Measurements from ENCODE around the gene AGK.
"Not testable (repeated sequence)": the region's sequence is repeated elsewhere in the genome, so short reads cannot be mapped to it uniquely, and the experiment has no call there.

The AGK gene

DNA sequence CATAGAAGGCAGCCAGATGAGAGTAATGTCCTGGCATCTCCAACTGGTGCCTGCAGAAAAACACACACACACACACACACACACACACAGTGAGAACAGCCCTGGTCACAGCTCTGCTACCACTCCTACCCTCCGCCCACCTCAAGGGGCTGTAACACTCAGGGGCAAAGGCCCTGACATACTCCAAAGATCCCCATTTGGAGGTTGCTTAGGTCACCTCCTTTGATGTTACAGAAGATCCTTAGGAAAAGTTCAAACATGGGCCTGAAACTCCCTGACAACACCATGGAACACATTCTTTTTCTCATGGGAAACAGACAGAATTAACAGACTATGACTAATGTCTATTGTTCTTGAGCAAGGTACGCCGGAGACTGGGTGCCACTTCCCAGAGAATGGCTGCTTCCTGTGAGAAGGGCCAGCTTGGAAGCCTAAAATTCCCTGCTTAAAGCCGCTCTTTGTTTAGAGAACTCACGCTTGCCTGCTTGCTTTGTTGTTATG is 123.0 kb downstream of the AGK start:
- no peaks in the 10 kb centered on the region for H3K27me3 Mint-ChIP-seq
- peaks cover 18 to 31% of the 10 kb centered on the region in 2 donors for H3K36me3 Mint-ChIP-seq
- DNase-seq (no peak), ATAC-seq (replicated peaks) (no peak)
- H3K27ac Mint-ChIP-seq: peak overlapping the region; percentile 16
- H3K4me1 Mint-ChIP-seq: peaks cover 3 to 17% of the 10 kb centered on the region in 2 donors
- peaks cover 0 to 2% of the 10 kb centered on the region in 2 donors for H3K9me3 Mint-ChIP-seq
- no peak overlapping the region for H3K4me3 Mint-ChIP-seq

DNA sequence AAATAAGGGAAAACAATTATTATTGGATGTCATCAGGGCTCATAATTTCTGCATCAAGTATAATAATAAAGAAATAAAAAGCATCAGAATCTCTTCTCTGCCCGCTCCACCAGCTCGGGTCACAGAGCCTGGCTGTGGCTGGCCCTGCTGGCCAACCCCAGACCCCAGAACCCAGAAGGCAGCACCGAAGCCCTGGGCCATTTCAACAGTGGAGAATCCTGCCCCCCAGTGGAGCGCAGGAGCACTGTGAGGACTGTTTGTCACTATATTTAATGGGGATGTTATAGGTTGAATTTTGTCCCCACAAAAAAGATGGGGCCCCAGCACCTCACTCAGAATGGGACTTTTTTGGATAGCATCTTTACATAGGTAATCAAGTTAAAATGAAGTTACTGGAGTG is 123.5 kb downstream of the AGK start:
- H3K4me1 Mint-ChIP-seq: peaks cover 3 to 17% of the 10 kb centered on the region in 2 donors
- H3K27me3 Mint-ChIP-seq: no peaks in the 10 kb centered on the region
- no peak overlapping the region for H3K4me3 Mint-ChIP-seq
- no peak overlapping the region for H3K27ac Mint-ChIP-seq
- no peak for DNase-seq
- ATAC-seq (replicated peaks): peak in 1 of 2 donors; percentile 31
- H3K36me3 Mint-ChIP-seq: peaks cover 18 to 31% of the 10 kb centered on the region in 2 donors
- H3K9me3 Mint-ChIP-seq: peaks cover 0 to 2% of the 10 kb centered on the region in 2 donors

DNA sequence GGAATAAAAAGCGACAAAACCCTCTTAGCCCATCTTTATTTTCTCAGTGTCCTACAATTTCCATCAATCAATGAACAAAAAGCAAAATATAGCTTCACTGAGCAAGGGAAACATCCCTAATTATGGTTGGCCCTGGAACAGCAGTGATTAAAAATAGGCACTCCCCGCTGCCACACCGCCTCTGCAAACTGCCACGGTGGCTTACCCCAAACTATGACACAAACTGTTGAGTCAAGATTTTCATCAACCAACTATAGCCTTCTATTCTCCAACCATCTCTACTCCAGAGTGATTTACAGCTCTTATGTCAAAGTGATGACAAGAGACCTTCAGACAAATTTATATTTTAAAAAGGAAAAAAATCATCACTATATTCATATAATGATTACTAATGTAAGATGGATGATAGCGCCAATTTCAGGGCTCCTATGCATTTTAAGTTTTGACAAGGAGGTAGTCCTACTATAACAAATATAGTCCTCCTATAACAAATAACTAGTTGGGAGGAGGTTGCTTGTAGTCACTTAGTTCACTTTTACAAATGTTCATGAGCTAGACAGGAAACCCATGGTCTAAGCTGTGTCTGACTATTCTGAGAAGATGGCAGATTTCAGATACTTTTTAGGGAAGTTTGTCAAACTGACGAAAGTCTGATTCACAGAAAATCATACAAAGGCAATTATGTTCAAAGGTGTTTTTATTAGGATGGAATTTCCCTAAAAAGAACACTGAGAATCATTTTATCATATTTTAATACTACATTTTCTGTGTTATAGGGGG is 124.4 kb downstream of the AGK start:
- ATAC-seq (replicated peaks) (peak; percentile 65 to 66), DNase-seq (no peak)
- Mint-ChIP-seq H3K9me3 (peaks cover 0 to 2% of the 10 kb centered on the region in 2 donors), H3K4me1 (peaks cover 6 to 21% of the 10 kb centered on the region in 2 donors), H3K27ac (no peak overlapping the region), H3K36me3 (peaks cover 21 to 34% of the 10 kb centered on the region in 2 donors), H3K27me3 (no peaks in the 10 kb centered on the region), H3K4me3 (no peak overlapping the region)

DNA sequence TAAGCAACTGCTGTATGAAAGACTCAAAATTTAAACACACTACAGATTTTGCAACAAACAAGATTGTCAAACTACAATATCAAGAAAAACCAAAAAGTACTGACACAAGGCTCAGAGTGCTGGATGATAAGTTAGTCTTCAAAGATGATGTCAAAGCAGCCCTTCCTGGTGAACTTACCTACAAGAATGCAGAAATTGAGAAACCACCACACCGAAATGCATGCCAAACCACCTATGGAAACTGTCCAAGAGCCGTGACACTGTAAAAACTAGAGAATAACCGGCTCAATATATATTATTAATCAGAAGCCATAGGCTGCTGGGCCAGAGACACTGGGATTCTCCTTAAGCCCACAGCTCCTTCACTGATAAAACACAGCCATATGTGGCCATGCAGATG is 125.4 kb downstream of the AGK start:
- Mint-ChIP-seq H3K36me3 (peaks cover 22 to 38% of the 10 kb centered on the region in 2 donors), H3K4me1 (peaks cover 7 to 25% of the 10 kb centered on the region in 2 donors), H3K9me3 (peaks cover 0 to 2% of the 10 kb centered on the region in 2 donors), H3K27ac (peak overlapping the region; percentile 31), H3K27me3 (no peaks in the 10 kb centered on the region), H3K4me3 (no peak overlapping the region)
- DNase-seq (no peak), ATAC-seq (replicated peaks) (no peak)

DNA sequence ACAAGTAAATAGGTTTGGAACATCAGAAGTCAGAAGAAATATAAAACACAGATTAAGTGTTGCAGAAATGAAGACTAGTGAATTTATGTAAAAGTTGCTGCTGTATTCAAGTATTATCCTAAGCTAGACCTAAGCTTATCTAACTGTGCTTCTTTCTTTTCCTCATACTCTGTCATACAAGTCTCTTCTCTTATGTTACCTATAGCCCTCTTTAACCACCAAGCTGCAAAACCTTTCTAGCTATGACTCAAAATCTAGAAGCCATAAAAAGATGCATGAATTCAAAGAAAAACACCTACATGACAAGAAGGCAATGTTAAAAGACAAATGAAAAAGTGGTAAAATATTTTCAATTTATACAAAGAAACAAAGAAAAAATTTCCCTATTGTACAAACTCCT is 127.8 kb downstream of the AGK start:
- Mint-ChIP-seq H3K36me3 (peaks cover 18 to 34% of the 10 kb centered on the region in 2 donors), H3K9me3 (no peaks in the 10 kb centered on the region), H3K4me1 (peaks cover 7 to 25% of the 10 kb centered on the region in 2 donors), H3K4me3 (no peak overlapping the region), H3K27ac (no peak overlapping the region), H3K27me3 (no peaks in the 10 kb centered on the region)
- ATAC-seq (replicated peaks) (peak; percentile 41 to 48), DNase-seq (no peak)

DNA sequence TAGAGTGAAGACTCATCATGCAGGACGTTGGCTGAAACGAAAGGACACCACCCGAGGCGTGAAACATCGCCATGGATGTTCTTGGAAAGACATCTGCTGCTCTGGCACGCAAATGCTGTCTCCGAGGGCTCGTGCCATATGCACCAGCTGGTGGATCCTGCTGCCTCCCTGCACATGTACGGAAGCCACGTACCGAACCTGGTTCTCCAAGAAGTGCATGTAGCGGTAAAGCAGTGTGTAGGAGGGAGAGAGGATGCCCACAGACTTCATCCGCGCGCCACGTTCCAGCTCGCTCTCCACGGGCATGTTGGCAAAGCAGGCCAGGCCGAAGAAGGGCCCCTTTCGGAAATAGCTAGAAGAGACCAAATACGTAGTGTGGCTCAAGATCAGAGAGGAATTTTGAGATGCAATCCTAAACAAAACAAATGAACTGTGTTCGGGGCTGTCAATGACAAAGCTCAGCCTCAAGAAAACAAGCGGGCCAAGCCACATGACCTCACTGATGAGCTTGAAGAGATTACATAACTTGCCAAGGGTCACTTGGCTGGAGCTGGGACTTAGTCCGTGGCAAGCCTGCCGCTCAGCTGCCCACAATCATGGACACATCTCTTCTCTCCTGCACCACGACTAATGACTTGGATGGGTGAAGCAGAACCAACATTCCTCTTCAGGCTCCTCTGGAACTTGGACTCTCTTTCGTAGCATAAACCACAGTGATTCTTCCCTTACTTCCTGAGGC is 134.2 kb downstream of the AGK start:
- DNase-seq: no peak
- ATAC-seq (replicated peaks): no peak
- H3K27ac Mint-ChIP-seq: no peak overlapping the region
- no peaks in the 10 kb centered on the region for H3K27me3 Mint-ChIP-seq
- H3K4me3 Mint-ChIP-seq: no peak overlapping the region
- H3K9me3 Mint-ChIP-seq: no peaks in the 10 kb centered on the region
- H3K4me1 Mint-ChIP-seq: peaks cover 14 to 17% of the 10 kb centered on the region in 2 donors
- H3K36me3 Mint-ChIP-seq: peaks cover 22 to 49% of the 10 kb centered on the region in 2 donors

DNA sequence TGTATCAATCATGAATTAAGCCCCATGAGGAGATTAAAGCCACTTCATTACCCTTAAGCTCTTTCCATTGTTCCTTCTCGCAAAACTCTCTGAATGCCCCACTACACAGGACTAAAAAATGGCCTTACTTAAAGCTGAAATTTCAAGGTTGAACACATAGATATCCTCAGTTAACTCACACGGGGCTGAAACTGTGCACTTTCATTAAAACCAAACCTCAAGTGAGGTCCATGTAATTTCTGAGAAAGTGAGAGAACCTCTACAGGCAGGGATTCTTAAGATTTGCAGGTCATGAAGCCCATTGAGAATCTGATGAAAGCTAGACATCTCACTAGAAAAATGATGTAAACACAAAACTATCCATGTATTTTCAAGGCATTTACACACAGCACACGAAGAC is 134.9 kb downstream of the AGK start:
- H3K27ac Mint-ChIP-seq: no peak overlapping the region
- H3K27me3 Mint-ChIP-seq: no peaks in the 10 kb centered on the region
- peaks cover 11 to 13% of the 10 kb centered on the region in 2 donors for H3K4me1 Mint-ChIP-seq
- DNase-seq (no peak), ATAC-seq (replicated peaks) (no peak)
- H3K9me3 Mint-ChIP-seq: no peaks in the 10 kb centered on the region
- H3K36me3 Mint-ChIP-seq: peaks cover 17 to 43% of the 10 kb centered on the region in 2 donors
- H3K4me3 Mint-ChIP-seq: no peak overlapping the region

DNA sequence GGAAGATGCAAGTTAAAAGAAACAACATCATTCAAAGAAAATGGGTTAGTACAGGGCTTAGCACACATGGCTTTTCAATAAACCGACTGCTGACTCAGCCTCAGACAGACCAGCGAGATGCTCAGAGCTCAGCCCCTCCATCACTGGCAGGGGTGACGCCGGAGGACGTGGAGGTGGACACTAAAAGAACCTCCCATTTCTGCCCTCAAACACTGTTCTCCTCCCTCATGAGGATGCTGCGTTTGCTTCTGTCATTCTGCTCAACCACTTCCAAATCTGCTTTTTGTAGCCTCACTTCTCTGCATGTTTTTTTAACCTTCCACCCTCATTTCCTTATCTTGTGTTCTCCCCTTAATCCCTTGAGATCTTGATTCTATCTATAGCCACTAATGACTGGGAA is 135.5 kb downstream of the AGK start:
- ATAC-seq (replicated peaks) (no peak), DNase-seq (no peak)
- H3K27ac Mint-ChIP-seq: no peak overlapping the region
- peaks cover 17 to 39% of the 10 kb centered on the region in 2 donors for H3K36me3 Mint-ChIP-seq
- no peaks in the 10 kb centered on the region for H3K9me3 Mint-ChIP-seq
- no peak overlapping the region for H3K4me3 Mint-ChIP-seq
- peaks cover 11 to 13% of the 10 kb centered on the region in 2 donors for H3K4me1 Mint-ChIP-seq
- H3K27me3 Mint-ChIP-seq: no peaks in the 10 kb centered on the region

DNA sequence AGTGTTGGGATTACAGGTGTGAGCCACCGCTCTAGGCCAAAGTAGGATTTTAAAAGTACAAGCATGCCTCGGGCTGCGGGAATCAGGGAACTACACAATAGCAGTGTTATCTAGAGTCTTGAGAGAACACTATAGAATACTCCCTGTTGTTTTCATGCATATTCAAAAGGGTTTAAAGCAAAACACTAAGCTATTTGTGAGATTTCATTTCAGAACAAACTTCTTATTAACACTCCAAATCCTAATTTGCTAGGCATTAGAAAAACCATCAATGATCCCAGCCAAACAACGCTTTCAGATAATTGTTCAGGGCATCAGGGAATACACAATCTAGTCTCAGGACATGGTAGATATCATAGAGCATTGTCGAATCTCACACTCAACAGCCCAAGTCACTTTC is 136.8 kb downstream of the AGK start:
- H3K27me3 Mint-ChIP-seq: no peaks in the 10 kb centered on the region
- H3K9me3 Mint-ChIP-seq: no peaks in the 10 kb centered on the region
- DNase-seq (no peak), ATAC-seq (replicated peaks) (no peak)
- peaks cover 12 to 28% of the 10 kb centered on the region in 2 donors for H3K36me3 Mint-ChIP-seq
- H3K4me1 Mint-ChIP-seq: peaks cover 12 to 16% of the 10 kb centered on the region in 2 donors
- H3K27ac Mint-ChIP-seq: no peak overlapping the region
- no peak overlapping the region for H3K4me3 Mint-ChIP-seq

DNA sequence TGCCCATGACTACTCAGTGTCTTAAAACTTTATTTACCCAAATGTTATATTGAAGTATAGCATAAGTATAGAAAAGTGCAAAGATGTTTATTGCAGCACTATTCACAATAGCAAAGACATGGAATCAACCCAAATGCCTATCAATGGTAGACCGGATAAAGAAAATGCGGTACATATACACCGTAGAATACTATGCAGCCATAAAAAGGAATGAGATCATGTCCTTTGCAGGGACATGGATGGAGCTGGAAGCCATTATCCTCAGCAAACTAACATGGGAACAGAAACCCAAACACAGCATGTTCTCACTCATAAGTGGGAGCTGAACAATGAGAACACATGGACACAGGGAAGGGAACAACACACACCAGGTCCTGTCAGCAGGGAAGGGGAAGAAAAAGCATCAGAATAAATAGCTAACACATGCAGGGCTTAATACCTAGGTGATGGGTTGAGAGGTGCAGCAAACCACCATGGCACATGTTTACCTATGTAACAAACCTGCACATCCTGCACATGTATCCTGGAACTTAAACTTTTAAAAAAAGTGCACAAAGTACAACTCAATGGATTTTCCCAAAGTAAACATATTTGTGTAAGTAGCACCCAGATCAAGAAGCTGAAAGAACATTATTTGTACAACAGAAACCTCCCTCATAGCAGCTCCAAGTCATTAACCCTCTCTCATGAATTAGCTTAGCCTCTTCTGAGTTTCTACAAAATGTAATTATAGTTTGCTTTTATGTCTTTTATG is 138.0 kb downstream of the AGK start:
- ATAC-seq (replicated peaks); H3K27me3 Mint-ChIP-seq; H3K9me3 Mint-ChIP-seq; H3K4me3 Mint-ChIP-seq; H3K27ac Mint-ChIP-seq; DNase-seq: not testable (repeated sequence)
- peaks cover 12 to 24% of the 10 kb centered on the region in 2 donors for H3K36me3 Mint-ChIP-seq
- peaks cover 14 to 20% of the 10 kb centered on the region in 2 donors for H3K4me1 Mint-ChIP-seq

DNA sequence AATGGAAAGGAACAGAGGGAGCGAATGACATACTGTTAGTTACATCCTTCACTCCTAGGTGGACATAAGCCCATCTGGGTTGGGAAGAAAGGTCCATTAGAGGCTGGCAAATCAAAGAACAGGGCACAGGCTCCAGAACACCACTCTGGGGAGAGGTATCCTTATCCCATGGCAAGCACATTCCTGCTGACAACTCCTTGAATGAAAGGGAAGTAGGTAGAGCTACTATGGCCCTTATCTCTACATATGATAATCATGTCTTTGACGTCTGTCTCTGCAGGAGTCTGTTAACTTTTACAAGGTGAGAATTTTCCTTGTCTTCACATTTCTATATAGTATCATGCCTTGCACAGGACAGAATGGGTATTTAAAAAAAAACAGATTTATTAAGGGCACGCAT is 140.3 kb downstream of the AGK start:
- peaks cover 9 to 21% of the 10 kb centered on the region in 2 donors for H3K36me3 Mint-ChIP-seq
- no peak overlapping the region for H3K4me3 Mint-ChIP-seq
- no peak for ATAC-seq (replicated peaks)
- H3K27me3 Mint-ChIP-seq: no peaks in the 10 kb centered on the region
- DNase-seq: no peak
- no peak overlapping the region for H3K27ac Mint-ChIP-seq
- H3K4me1 Mint-ChIP-seq: peaks cover 33 to 42% of the 10 kb centered on the region in 2 donors
- H3K9me3 Mint-ChIP-seq: no peaks in the 10 kb centered on the region

DNA sequence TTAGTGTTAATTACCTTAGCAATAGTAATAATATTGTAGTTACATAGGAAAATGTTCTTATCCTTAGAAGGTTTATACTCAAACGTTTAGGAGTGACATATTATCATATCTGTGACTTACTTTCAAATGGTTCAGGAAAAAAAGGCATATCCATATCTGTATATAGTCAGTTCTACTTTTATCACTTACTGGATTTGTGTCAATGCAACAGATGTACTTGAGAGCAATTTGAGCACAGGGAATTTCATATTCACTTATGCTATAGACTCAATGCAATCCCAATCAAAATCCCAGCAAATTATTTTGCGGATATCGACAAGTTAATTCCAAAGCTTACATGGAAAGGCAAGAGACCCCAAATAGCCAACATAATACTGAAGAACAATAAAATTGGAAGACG is 140.8 kb downstream of the AGK start:
- peak overlapping the region; percentile 20 for H3K27ac Mint-ChIP-seq
- H3K27me3 Mint-ChIP-seq: no peaks in the 10 kb centered on the region
- H3K4me3 Mint-ChIP-seq: no peak overlapping the region
- no peak for DNase-seq
- H3K4me1 Mint-ChIP-seq: peaks cover 36 to 45% of the 10 kb centered on the region in 2 donors
- H3K36me3 Mint-ChIP-seq: peaks cover 7 to 18% of the 10 kb centered on the region in 2 donors
- H3K9me3 Mint-ChIP-seq: no peaks in the 10 kb centered on the region
- ATAC-seq (replicated peaks): no peak

DNA sequence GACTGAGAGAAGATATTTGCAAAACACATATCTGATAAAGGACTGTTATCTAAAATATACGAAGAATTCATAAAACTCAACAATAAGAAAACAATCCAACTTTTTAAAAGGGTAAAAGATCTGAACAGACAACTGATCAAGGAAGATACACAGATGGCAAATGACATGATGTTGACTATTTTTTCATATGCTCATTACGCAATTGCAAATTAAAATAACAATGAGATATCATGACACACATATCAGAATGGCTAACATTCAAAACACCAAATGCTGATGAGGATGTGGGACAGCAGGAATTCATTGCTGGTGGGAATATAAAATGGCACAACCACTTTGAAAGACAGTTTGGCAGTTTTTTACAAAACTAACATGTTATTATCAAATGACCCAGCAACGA is 141.9 kb downstream of the AGK start:
- Mint-ChIP-seq H3K27me3 (no peaks in the 10 kb centered on the region), H3K4me1 (peaks cover 41 to 52% of the 10 kb centered on the region in 2 donors), H3K4me3 (no peak overlapping the region), H3K27ac (no peak overlapping the region), H3K9me3 (no peaks in the 10 kb centered on the region), H3K36me3 (peaks cover 4 to 17% of the 10 kb centered on the region in 2 donors)
- ATAC-seq (replicated peaks) (no peak), DNase-seq (no peak)

DNA sequence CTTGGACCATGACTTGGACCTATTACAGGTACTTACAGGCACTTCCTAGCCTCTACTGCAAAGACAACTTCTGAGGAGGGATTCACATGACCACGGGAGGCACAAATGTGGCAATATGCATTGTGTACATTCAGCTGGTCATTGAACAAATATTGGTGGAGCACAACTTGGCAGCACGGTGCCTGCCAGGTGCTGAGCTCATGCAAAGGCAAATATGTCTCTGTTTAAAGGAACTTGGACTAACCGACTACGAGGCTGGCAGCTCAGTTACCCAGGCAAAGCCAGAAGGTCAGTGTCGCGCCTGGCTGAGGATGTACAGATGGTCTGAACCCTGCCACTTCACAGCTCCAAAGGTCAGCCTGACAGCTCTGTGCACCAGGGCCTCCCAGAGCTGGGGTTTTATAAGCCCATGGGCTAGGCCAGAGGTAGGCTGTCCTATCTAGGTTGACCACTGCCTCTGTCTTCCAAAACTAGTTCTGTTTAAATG is 144.6 kb downstream of the AGK start:
- peak; percentile 88 to 96 for ATAC-seq (replicated peaks)
- Mint-ChIP-seq H3K9me3 (no peaks in the 10 kb centered on the region), H3K4me3 (peak overlapping the region; percentile 33 to 54), H3K27ac (peak overlapping the region; percentile 81), H3K36me3 (peaks cover 1 to 7% of the 10 kb centered on the region in 2 donors), H3K4me1 (peaks cover 53 to 73% of the 10 kb centered on the region in 2 donors), H3K27me3 (no peaks in the 10 kb centered on the region)
- peak; percentile 28 for DNase-seq
